HG03196 (cell line): Measurements from ENCODE around the gene TIAM1.

Source experiments
- ATAC-seq: cut with Tn5 transposase; IDR thresholded peaks from one replicate; pipeline ENCODE4 v1.9.1; 2021; ENCODE audit not compliant: unreplicated experiment

The TIAM1 gene

DNA sequence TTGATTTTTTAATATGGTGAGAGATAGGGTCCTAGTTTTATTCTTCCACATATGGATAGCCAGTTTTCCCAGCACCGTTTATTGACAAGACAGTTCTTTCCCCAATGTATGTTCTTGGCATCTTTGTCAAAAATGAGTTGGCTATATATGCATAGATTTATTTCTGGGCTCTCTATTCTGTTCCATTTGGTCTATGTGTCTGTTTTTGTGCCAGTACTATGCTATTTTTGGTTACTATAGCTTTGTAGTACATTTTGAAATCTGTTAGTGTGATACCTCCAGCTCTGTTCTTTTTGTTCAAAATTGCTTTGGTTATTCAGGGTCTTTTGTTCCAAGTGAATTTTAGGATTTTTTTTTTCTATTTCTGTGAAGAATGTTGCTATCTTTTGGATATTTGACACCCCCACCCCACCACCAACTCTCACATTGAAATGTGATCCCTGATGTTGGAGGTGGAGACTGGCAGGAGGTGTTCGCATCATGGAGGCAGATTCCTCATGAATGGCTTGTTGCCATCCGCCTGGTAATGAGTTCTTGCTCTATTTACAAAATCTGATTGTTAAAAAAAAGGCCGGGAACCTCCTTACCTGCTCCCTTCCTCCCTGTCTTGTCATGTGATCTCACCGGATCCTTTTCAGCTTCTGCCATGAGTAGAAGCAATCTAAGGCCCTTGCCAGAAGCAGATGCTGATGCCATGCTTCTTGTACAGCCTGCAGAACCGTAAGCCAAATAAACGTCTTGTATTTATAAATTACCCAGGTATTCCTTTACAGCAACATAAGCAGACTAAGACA is 251.0 kb downstream of the TIAM1 start:
- ATAC-seq, result no peak

DNA sequence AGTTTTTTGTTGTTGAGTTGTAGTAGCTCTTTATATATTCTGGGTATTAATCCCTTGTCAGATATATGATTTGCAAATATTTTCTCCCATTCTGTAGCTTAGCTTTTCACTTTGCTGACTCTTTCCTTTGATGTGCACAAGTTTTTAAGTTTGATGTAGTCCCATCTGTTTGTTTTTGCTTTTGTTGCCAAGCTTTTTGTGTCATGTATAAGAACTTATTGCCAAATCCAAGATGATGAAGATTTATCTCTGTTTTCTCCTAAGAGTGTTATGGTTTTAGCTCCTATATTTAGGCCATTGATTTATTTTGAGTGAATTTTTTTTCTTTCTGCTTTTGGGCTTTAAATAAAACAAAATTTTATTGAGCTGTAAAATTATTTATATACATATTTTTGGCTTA is 253.7 kb downstream of the TIAM1 start:
- ATAC-seq, result no peak

DNA sequence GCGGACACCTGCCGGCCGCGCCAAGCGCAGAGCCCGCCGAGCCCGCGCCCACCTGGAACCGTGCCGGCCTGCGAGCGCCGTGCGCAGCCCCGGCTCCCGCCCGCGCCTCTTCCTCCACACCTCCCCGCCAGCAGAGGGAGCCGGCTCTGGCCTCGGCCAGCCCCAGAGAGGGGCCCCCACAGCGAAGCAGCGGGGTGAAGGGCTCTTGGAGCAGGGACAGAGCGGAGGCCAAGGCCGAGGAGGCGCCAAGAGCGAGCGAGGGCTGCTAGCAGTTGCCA is 255.6 kb downstream of the TIAM1 start:
- no peak for ATAC-seq

DNA sequence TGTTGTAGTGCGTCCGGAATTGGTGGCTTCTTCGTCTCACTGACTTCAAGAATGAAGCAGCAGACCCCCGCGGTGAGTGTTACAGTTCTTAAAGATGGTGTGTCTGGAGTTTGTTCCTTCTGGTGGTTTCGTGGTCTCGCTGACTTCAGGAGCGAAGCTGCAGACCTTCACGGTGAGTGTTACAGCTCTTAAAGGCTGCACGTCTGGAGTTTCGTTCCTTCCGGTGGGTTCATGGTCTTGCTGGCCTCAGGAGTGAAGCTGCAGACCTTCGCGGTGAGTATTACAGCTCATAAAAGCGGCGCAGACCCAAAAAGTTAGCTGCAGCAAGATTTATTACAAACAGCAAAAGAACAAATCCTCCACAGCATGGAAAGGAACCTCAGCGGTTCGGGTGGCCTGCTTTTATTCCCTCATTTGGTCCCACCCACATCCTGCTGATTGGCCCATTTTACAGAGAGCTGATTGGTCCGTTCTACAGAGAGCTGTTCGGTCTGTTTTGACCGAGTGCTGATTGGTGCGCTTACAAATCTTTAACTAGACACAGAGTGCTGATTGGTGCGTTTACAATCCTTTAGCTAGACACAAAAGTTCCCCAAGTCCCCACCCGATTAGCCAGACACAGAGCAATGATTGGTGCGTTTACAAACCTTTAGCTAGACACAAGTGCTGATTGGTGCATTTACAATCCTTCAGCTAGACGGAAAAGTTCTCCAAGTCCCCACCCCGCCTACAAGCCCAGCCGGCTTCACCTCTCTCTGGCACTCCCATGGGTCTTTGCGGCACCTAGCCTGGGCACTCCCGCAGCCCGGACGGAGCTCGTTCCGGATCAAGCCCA is 256.2 kb downstream of the TIAM1 start:
- ATAC-seq, result no peak

DNA sequence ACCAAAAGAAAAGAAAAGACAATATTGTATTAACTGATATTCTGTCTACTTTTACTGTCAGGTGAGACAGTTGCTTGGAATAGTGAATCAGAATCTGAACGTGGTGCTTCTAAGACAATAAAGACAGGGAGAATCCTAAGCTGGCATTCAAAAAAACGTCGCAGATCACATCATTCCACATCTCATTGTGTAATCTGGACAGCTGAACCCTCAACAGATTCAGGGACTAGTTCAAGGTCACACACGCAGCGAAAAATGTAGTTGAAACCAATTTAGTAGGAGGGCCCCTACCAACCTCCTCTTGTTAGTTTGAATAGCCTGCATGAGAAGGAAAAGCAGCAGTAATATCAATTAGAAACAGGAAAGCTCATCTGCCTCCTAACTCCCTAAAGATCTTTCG is 259.4 kb downstream of the TIAM1 start:
- ATAC-seq, result no peak

DNA sequence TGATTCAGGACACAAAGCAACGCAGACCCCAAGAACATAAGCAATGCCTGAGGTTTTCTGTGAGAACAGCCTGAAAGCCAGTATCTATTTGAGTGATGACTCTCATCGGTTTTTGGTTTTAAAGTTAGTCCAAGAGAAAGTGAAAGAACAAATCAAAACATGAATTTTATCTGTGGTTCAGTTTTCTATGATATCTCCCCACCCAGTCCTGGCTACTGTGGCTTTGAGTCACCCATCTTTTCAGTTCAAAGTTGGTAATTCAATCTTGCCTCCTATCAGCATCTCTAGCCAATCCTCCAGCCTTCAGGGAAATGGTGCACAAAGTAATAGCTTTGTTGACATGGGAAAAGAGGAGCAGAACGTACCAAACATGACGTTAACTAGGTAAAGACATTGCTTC is 265.3 kb downstream of the TIAM1 start:
- ATAC-seq, result no peak

DNA sequence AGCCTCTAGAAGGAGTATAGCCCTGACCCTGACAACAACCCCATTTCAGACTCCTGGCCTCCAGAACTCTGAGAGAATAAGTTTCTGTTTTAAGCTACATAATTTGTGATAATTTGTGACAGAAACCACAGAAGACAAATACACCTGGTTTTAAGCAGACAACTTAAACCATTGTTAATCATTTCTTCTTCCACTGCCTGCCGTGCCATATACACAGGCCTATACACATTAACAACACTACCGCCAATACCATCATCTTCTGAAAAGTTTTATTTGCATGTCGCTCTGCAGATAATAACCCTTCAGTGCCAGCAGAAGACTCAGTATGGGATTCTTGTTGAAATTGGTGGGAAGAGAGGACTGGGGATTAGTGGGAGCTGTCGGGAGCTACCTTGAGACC is 265.8 kb downstream of the TIAM1 start:
- ATAC-seq, result no peak

DNA sequence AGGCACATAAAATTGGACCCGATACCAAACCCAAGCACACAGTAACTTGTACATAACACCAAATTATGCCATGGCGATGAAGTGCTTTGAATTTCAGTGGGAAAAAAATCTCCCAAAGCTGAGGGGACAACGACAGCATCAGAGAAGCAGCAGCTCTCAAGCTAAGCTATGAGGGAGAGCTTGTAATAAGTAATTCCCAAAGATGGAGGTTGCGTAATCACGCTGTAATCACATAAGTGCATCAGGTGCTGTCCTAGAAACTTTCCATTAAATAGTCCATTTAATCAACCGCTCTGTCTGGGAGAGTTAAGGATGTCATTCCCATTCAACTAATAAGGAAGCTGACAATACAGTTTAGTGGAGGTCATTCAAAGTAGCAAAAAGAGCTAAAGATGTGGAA is 268.2 kb downstream of the TIAM1 start:
- no peak for ATAC-seq

DNA sequence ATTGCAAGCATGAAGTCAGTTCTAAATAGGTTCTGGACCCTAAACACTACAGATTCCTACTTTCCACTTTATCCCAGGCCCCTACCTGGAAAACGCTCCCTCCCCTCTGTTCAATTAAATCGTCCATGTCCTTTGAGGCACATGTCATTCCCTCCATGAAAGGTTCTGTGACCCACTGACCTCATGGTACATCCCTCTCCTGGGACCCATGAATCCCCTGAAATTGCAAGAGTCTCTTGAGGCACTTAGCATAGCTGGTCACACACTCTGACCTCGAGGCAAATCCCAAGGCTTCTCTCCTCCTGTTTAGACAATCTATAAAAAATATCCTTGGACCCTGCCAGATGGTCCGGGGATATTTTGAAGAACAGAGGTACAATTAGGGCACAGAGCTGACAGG is 271.5 kb downstream of the TIAM1 start:
- no peak for ATAC-seq
